GM18499 (cell line): ENCODE measurements around the gene HTR1B.

Experiments
- ATAC-seq: cut with Tn5 transposase; IDR thresholded peaks from one replicate; pipeline ENCODE4 v1.9.1; 2021; ENCODE audit warnings: moderate number of reproducible peaks; ENCODE audit not compliant: insufficient read depth, unreplicated experiment

HTR1B gene

GRCh38 chr6:77463308-77463860, at the start of gene HTR1B:
HTR1B (minus strand) TSS chr6:77463491; CDS start chr6:77463403, 88 bp downstream.
- ATAC-seq: no peak

GRCh38 chr6:77512554-77512953, 49.3 kb upstream of the HTR1B start:
- no peak for ATAC-seq

- no peak for ATAC-seq
Observed at GRCh38 chr6:77511860-77512259, 48.6 kb upstream of the HTR1B start.

GRCh38 chr6:77502981-77503380, 39.7 kb upstream of the HTR1B start:
- no peak for ATAC-seq

- ATAC-seq: no peak
Observed at GRCh38 chr6:77492530-77492929, 29.2 kb upstream of the HTR1B start.

GRCh38 chr6:77487808-77488425, 24.6 kb upstream of the HTR1B start:
- ATAC-seq: no peak

- ATAC-seq: no peak
Observed at GRCh38 chr6:77482981-77483380, 19.7 kb upstream of the HTR1B start.

GRCh38 chr6:77474973-77475372, 11.7 kb upstream of the HTR1B start:
- ATAC-seq: no peak

- ATAC-seq: no peak
Observed at GRCh38 chr6:77474286-77474956, 11.1 kb upstream of the HTR1B start.

- no peak for ATAC-seq
Observed at GRCh38 chr6:77470983-77471382, 7.7 kb upstream of the HTR1B start.

- no peak for ATAC-seq
Observed at GRCh38 chr6:77468939-77469338, 5.6 kb upstream of the HTR1B start.

GRCh38 chr6:77466451-77467437, 3.5 kb upstream of the HTR1B start:
- ATAC-seq: peak; percentile 63

- ATAC-seq: peak; percentile 73
Observed at GRCh38 chr6:77466055-77466450, 2.8 kb upstream of the HTR1B start.

- no peak for ATAC-seq
Observed at GRCh38 chr6:77464495-77464867, 1.2 kb upstream of the HTR1B start.

GRCh38 chr6:77463861-77464494, 687 bp upstream of the HTR1B start:
- ATAC-seq: no peak

GRCh38 chr6:77462359-77463307, 658 bp downstream of the HTR1B start:
- no peak for ATAC-seq

GRCh38 chr6:77461796-77462195, 1.5 kb downstream of the HTR1B start:
- no peak for ATAC-seq

- no peak for ATAC-seq
Observed at GRCh38 chr6:77458421-77458820, 4.9 kb downstream of the HTR1B start.

GRCh38 chr6:77457720-77458349, 5.5 kb downstream of the HTR1B start:
- ATAC-seq: peak; percentile 58
